ENCODE results near the gene ARSB. TPM values are rescaled to one million over a fixed set of nuclear protein-coding genes. Genes with fewer than 3 reads are reported as not detected.
"Not testable (repeated sequence)": the region's sequence is repeated elsewhere in the genome, so short reads cannot be mapped to it uniquely, and the experiment has no call there.

ARSB gene
- total RNA-seq, 1 donor: 9.7 TPM

DNA sequence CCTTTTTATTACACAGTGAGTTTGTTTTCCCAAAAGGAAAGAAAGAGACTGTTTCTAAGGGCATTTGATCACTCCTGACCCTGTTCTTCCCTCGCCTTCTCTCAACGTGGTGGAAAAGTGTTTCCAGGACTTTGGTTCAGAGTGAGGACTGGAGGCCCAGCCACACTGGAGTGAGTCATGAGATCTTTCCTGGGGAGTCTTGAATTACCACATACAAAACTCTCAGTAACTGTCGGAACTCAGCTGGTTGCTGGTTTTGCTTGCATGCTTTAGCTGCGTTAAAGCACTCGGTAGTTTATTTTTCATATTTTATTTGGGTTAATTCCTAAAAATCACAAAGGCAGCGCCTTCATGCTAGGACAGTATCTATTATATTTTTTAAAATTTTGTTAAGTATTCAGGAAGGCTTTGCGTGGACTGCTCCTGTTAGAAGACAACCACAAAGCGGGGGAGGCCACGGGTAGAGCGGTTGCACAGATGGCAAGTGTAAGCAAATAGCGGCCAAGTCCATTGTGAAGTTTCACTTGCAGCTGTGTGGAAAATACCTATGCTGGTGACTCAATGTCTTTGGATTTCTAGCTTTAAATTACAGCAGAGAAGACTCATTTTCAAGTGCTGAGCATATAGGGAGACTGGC lies 77.7 kb downstream of the ARSB start:
- DNase-seq (ENCODE audit: low read depth in 2 of 3, low spot score in 2 of 3): peak in 1 of 3 donors; percentile 51

DNA sequence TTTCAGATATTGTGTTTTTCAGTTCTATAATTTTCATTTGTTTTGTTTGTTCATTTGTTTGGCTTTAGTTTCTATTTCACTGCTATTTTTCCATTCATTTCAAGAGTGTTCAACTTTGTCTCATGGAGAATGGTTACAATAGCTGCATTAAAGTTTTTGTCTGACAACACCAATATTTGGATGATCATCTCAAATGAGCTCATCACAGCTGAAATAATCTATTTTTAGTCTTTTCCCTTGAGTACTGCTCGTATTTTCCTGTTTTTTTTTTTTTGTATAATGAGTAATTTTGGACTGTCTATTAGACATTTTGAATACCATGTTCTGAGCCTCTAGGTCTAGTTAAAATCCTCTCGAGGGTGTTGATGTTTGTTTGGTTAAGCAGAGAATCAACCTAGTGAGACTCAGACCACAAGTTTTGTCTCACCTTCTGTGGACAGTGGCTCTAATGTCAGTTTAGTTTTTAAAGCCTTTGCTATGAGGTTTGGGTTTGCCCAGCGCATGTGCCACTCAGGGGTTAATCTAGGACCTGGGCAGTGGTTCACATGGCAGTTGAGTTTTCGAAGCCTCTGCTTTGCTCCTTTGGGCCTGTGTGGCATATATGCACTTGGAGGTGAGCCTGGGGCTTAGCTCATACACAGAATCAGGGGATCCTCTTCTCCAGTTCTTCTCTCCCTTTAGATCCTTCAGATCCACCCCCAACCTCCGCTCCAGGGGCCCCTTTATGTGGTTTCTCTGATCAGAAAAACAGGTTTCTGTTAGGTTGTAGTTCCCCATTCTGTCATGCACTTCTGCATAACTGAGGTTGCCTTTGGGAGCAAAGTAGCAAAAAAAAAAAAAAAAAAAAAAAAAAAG lies 79.8 kb downstream of the ARSB start:
- peak in 1 of 3 donors; percentile 61 for DNase-seq (ENCODE audit: low read depth in 2 of 3, low spot score in 2 of 3)

DNA sequence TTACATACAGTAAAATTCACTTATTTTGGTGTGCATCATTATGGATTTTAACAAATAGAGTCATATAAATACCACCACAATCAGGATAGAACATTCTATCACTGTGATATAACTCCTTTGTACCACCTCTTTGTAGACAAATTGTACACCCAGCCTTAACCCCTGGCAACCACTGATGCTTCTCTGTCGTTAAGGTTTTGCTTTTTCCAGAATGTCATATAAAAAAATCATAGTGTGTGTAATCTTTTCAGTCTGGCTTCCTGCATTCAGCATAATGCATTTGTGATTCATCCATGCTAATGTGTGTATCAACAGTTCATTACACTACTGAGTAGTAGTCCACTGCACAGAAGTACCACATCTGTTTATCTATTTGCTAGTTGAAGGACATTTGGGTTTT lies 81.2 kb downstream of the ARSB start:
- DNase-seq (ENCODE audit: low read depth in 2 of 3, low spot score in 2 of 3): no peak

DNA sequence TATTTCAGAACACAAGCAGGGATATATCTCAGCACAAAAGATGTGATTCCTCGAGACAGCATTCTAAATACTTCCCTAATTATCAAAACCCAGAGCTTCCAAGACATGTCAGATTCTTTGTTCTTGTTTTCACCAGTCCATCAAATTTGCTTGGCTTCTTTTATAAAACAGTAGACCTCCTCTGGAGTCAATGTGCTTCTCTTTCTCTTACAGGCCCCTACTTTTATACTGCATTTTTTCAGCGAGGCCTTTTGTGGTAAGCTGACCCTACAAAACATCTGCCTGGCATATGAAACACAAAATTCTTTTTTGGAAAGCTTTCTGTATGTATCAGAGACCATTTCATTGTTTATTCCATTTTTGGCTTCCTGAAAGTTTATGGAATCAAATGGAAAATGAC lies 81.8 kb downstream of the ARSB start:
- DNase-seq (ENCODE audit: low read depth in 2 of 3, low spot score in 2 of 3): no peak

DNA sequence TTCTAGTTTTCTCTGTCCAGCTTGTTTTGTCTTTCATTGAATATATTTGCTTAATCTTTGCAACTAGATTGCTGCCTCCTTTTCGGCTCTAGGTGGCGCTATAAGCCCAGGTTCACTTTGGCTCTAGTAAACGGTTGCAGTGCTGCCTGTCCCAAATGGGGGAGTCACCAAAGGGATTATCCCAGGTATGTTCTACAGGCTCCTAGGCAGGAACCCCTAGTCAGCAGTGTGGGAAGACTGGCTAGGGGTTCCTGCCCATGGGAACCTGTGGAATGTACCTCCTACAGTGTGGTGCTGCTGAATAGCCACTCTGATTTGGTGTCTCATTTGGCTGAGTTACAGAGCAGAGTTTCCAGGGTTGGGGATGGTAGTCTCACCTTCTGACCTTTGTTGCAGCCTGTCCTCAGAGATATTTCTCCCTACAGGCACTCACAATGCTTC lies 85.2 kb downstream of the ARSB start:
- no peak for DNase-seq (ENCODE audit: low read depth in 2 of 3, low spot score in 2 of 3)

DNA sequence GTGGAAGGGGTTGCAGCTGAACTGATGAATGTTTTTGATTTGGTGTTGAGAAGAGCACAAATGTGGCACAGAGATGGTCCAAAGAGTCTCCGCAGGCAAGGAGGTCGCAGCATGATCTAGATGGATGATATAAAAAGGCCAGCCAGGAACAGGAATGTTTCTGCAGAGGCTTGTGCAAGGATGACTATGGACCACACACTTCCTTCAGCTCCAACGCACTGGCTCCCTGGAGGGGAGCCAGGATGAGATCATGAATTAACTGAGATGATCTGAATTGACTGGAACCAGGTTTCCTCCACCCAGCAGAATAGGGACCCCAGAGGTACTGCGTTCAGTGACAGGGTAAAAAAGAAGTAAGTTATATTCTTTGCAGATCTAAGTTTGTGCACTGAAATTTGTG lies 89.0 kb downstream of the ARSB start:
- DNase-seq (ENCODE audit: low read depth in 2 of 3, low spot score in 2 of 3): no peak

DNA sequence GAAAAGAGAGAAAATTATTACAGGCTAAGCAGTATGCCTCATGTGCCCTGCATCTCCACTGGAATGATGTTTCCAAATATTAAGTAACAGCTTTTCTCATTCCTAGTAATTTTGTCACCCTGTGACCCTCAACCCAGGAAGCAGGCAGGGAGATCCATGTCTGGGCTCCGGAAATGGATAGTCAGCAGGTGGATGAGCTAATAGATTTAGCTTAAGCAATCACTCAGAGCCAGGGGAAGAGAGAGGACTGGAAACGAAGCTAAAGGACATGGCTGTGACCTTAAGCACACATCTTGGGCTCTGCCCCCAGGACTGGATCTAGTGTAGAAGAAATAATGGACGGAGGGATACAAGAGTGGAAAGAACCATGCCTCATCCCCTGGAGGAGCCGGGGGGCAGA lies 89.5 kb downstream of the ARSB start:
- DNase-seq (ENCODE audit: low read depth in 2 of 3, low spot score in 2 of 3): no peak

DNA sequence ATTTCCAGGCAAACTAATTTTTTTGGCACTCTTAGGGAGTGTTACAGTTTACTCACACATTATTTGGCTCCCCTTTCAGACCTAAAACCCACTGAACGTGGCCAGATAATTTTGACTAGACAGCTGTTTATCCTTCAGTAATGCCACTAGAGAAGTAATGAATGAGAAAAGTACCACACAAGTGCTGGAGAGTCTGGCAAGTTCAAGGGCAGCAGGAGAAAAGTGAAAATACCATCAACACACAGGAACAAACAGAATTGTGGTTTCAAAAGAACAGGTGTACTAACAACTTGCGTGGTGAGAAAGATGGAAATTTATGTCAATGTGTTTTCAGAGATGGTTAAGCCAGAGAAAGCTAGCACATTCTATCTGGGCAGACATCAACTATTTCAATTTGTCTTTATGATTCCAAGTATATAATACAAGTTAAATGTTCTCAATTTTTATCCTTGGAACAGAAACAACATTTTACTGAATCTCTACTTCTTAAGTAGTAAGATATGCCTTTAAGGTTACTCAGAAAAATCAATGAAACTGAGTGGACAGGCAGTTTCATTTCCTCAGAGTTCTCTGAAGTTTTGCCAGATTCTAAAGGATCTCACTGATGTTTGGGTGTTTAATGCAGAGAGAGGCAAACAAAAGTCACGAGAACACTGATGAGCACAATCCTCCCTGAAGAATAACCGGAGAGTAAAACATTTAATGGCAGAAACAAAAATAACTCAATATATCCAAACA lies 91.0 kb downstream of the ARSB start:
- DNase-seq (ENCODE audit: low read depth in 2 of 3, low spot score in 2 of 3): no peak

DNA sequence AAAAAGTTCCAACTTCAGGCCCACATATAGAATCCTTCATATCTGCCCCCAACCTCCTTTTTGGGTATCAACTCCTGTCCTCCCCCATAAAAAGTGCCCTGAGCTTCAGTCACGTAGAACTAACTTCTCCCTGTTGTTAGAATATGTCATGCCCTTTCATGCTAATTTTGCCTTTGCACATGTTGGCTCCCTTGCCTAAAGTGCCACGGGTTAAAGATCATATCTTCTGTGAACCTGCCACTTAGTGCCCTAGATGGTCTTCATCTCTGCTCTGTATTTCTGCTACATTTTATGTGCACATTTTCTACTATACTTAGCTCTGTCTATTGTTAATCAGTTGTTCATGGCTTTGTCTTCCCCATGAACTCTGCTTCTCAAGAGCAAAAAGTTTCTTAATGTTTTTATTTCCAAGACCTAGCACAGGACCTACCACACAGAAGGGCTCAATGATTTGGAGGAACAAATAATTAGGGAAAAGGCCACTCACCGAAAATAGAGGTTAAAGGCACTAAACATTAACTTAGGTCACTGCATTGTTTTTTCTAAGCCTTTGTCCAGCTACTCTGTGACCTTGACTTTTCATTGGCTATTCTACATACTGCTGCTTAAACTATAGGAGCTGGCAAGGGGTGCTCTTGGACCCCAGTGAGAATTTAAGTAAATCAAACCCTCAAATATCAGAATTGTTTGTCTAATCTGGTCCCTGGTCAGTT lies 94.3 kb downstream of the ARSB start:
- DNase-seq (ENCODE audit: low read depth in 2 of 3, low spot score in 2 of 3): no peak

DNA sequence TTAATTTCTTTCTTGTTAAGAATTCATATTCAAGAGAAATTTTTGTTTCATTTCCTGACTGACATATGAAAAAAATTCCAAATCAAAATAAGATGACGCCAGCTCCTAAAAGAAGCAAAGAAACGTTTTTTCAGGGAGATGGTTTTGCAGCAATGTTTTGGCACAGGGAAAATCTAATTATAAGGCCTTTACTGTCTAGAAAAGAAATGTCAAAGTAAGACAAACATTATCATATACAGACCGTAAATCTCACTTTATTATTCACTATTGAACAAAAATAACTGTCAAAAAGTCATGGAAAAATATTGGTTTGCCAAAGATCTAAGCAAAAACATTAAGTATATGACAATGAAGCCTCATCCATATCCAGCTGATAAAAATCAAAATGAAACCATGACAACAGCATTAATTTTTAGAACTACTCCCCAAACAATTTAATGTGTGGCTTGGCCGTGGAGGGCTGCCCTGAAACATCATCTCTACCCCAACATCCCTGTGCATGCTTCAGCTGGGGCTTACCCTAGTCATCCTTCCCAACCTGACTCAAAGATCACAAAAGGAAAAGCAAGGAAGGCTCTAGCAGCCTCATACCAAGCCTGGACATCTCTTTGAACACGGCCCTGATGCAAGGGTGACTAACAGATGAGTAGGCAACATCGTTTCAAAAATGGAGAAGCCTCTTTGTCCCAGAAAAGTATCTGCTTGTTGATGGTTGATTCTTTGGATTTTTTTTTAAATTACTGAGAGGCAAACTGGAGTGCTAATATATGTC lies 95.6 kb downstream of the ARSB start:
- no peak for DNase-seq (ENCODE audit: low read depth in 2 of 3, low spot score in 2 of 3)

DNA sequence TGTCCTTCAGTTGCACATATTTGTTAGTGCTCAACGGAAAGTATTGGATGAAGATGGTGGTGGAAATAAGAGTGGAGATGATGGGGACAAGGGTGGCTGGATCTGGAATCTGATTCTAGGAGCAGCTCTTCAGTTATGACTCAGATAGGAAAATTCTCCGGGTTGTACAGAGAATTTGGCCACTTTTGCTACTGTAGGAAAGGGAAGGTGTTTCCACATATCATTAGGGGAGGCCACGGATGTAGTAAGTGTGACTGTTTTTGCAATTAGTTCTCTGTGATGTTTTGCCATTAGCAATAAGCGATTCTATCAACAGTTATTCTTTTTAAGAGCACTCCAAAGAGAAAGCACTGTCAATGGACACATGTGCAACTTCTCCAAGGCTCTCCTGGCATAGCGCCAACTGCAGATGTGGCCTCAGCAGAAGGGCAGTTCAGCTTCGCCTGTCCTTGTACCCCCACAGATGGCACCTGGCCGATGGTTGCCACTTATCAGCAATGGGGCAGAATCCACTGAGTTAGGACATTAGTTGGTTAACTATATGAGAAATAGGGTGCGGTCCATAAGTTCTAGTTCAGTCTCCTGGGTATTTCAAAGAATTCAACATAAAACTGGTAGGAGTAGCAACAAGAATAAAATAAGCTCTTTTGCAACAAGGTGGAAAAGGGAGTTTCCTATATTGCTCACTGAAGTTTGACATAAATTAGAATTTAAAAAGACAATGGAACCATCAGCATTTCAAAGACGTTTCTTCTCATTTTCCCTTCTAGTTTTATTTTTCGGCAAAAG lies 96.3 kb downstream of the ARSB start:
- DNase-seq (ENCODE audit: low read depth in 2 of 3, low spot score in 2 of 3): no peak

DNA sequence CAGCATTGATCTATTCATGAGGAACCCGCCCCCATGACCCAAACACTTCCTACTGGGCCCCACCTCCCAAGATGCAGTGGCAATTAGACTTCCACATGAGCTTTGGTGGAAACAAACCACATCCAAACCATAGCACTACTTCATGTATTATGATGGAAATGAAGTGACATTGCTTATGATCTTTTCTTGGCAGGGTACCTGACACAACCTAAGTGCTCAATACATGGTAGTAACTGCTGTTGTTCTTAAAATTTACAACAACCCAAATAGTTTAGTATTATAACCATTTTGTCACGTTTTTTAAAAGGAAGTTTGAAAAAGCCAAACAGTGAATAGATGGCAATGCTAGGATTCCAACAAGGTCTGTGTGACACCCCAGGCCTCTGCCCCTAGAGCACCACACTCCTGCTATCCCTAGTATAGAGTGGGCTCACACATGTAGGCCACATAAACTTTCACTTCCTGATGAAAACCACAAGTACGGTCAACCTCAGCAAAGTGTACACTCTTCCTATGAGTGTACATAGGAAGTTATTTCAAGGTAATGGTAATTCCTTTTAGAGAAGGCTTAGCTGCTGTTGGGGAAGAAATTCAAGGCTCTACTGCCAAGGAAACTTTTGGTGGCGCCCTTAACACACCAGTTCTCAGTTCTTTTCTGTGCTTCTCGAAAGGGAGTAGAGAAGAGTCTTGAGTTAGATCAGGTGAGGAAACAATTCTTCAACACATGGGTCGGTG lies 97.6 kb downstream of the ARSB start:
- peak in 1 of 3 donors; percentile 14 for DNase-seq (ENCODE audit: low read depth in 2 of 3, low spot score in 2 of 3)

DNA sequence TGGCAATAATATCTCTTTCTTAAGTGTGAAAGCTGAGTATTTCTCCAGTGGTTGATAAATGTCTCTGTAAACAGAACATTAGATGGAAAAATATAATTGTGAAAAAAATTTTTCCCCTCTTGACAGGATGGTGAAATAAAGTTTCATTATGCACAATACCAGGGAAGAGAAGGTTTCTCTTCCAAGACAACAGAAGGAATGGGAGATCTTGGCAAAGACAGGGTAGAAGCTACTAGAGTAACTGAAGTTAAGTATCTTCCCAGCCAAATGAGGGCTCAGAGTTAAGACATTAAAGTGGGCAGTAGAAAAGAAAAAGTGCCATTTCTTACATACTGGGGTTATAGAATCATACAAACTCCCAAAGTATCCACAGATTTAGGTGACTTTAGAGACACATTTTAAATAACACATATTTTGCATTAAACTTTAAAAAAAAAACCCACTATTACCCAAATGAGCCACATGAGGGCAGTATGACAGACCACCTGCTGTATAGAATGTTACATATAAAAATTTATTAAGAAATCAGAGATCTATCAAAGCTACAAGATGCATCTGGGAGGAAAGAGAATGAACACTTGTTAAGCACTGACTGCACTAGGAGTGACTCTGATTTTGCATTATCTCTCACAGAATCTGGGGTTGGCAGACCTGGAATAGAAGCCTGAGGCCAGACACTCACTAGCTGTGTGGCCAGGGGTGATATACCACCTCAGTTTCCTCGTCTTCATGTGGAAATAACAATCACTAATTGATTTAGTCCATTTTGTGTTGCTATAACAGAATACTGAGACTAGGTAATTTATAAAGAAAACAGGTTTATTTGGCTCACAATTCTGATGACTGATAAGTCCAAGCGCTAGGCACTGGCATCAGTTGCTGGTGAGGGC lies 98.5 kb downstream of the ARSB start:
- peak in 1 of 3 donors; percentile 41 for DNase-seq (ENCODE audit: low read depth in 2 of 3, low spot score in 2 of 3)

DNA sequence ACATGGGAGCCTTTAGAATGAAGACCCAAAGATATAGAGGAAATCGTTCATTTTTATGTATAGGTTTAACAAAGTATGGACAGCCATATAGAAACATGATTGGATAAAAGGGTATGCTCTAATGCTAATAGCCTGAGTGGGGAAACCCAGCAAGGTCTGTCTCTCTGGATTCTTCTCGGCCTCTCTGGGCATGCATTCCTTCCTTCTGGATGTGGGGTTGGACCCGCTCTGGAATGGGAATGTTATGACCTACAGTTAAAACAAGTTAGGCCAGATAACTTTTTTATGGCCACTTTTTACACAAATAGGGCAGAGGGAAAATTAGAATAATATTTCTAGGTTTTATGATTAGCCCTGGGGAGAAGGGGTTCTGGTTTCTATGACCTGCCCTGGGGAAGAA lies 103.2 kb downstream of the ARSB start:
- DNase-seq (ENCODE audit: low read depth in 2 of 3, low spot score in 2 of 3): no peak

DNA sequence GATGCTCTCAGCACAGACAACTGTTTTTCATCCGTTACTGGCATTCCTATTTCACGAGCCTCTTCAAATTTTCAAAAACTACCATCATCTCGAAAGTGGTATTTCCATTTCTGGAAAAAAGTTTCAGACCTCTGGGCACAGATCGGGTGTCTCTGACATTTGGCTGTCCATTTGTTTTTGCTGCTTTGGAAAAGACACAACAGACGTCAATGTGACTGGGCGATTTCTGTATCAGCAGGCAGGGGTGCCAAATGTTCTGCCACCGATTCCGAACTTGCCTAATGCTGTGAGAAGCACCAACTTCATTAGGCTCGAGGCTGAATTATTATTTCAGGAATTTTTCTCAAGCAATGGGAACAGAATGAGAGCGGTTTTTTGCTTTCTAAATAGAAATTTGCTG lies 105.6 kb downstream of the ARSB start:
- no peak for DNase-seq (ENCODE audit: low read depth in 2 of 3, low spot score in 2 of 3)

DNA sequence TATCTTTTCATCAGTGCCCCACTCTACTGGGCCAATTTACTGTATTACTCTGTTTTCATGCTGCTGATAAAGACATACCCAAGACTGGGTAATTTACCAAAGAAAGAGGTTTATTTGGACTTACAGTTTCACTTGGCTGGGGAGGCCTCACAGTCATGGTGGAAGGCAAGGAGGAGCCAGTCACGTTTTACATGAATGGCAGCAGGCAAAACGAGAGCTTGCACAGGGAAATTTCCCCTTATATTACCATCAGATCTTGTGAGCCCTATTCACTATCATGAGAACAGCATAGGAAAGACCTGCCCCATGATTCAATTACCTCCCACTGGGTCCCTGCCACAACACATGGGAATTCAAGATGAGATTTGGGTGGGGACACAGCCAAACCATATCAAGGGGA lies 119.0 kb downstream of the ARSB start:
- DNase-seq (ENCODE audit: low read depth in 2 of 3, low spot score in 2 of 3): not testable (repeated sequence)

DNA sequence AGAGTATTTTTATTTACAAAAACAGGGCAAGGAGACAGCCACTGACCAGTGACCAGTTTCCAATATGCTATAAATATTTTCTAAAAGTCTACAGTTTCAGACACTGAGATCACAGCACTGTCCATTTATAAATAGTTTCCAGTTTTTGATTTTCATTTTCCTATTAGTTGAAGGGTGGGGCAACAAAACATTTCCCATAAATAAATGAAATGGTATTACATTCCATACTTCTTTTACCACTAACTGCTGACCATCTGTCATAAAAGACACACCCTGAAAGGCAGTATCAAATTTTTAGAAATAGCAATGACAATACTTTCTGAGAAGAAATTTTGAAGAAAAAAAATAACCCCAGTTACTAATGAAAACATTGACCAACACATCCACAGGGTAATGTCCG lies 126.7 kb downstream of the ARSB start:
- no peak for DNase-seq (ENCODE audit: low read depth in 2 of 3, low spot score in 2 of 3)

DNA sequence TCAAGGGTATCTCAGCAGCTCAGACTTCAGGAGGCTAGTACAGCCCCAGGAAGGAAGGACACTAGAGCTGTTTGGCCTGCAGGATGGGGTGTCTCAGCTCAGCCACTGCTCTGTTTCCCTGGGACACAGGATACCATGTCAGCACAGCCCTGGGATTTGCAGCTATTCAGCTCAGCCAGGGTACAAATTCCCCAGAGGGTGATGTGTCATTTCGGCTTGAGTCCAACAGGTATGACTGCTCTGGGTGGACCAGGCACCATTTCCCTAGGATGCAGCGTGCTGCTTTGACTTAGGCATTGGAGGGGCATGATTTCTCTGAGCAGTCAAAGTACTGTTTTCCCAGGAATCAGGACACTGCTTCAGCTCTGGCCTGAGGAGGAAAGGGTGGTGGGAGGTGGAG lies 130.1 kb downstream of the ARSB start:
- DNase-seq (ENCODE audit: low read depth in 2 of 3, low spot score in 2 of 3): no peak
